Thyroid gland (tissue), 4 donors: Measurements from ENCODE around the gene FERMT3.

ENCODE experiments used
- CTCF ChIP-seq, 6 experiments: fragments of 200-600 bp in 3 of 6; fragments of 450-650 bp in 3 of 6; sonication (generic) in 3 of 6; IDR thresholded peaks; one replicate each; pipeline ENCODE4 v1.5.1; 2016 to 2019; ENCODE audit warnings: antibody characterized with exemption in 6 of 6, mild to moderate bottlenecking in 2 of 6, inconsistent platforms in 1 of 6, moderate library complexity in 1 of 6
- POLR2A ChIP-seq, 2 donors: fragments of 450-650 bp; IDR thresholded peaks; one replicate each; pipeline ENCODE4 v1.6.1; 2017; ENCODE audit warnings: antibody characterized with exemption in 2 of 2, mild to moderate bottlenecking in 2 of 2, moderate library complexity in 1 of 2

DNA sequence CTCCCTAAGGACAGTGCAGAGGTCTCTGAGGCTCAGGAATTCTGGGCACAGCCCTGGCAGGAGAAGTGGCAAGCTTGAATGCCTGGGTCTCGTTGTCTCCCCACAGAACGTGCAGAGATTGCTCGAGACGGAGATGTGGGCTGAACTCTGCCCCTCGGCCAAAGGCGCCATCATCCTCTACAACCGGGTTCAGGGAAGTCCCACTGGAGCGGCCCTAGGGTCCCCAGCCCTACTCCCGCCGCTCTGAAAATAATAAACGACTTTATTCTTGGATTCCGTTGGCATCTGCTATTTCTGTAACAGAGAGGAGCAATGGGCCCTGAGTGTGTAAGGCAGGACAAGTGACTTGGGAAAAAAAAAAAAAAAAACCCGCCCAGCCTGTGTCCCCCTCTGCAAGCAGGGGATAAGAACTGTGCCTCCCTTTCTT is 23.2 kb downstream of the FERMT3 start:
- TF ChIP-seq CTCF (IDR thresholded peaks at IDR 0.05) (no peak), POLR2A (IDR thresholded peaks at IDR 0.05) (no peak)
